ENCODE data around the gene JUNB. TPM values are rescaled to one million over a fixed set of nuclear protein-coding genes. Genes with fewer than 3 reads are reported as not detected.

JUNB gene
- total RNA-seq, 1 experiment from 2014 or later, result 194 TPM

DNA sequence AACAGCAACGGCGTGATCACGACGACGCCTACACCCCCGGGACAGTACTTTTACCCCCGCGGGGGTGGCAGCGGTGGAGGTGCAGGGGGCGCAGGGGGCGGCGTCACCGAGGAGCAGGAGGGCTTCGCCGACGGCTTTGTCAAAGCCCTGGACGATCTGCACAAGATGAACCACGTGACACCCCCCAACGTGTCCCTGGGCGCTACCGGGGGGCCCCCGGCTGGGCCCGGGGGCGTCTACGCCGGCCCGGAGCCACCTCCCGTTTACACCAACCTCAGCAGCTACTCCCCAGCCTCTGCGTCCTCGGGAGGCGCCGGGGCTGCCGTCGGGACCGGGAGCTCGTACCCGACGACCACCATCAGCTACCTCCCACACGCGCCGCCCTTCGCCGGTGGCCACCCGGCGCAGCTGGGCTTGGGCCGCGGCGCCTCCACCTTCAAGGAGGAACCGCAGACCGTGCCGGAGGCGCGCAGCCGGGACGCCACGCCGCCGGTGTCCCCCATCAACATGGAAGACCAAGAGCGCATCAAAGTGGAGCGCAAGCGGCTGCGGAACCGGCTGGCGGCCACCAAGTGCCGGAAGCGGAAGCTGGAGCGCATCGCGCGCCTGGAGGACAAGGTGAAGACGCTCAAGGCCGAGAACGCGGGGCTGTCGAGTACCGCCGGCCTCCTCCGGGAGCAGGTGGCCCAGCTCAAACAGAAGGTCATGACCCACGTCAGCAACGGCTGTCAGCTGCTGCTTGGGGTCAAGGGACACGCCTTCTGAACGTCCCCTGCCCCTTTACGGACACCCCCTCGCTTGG lies 966 bp downstream of the JUNB start:
- POLR2A ChIA-PET, result interaction anchor here (0.6 to 6.7 kb wide), 18 partner anchors 8 to 127 kb away, joined by 3 to 172 read pairs (median 5); partner anchors contain the start of genes DHPS, HOOK2, PRDX2 and RNASEH2A
- TF ChIP-seq TCF7L2 (IDR thresholded peaks at IDR 0.05; ENCODE audit: borderline replicate concordance, extremely low read depth, insufficient read depth, insufficient read length) (peak; percentile 85), JUND (IDR thresholded peaks at IDR 0.05) (no peak), EZH2 (IDR thresholded peaks at IDR 0.05) (no peak), POLR2A (IDR thresholded peaks at IDR 0.05; ENCODE audit: borderline replicate concordance, extremely low read depth, insufficient read depth, insufficient read length) (peak; percentile 3), YY1 (IDR thresholded peaks at IDR 0.05; ENCODE audit: extremely low read depth, insufficient replicate concordance, low read depth, low read length) (peak; percentile 5), EZH2phosphoT487 (IDR thresholded peaks at IDR 0.05; ENCODE audit: borderline replicate concordance) (no peak), ZNF274 (IDR thresholded peaks at IDR 0.05; ENCODE audit: low read depth, low read length) (no peak), ELF1 (IDR thresholded peaks at IDR 0.05; ENCODE audit: borderline replicate concordance, low read depth) (no peak), RAD21 (IDR thresholded peaks at IDR 0.05; ENCODE audit: low read depth) (no peak), CEBPB (IDR thresholded peaks at IDR 0.05; ENCODE audit: low read depth) (no peak), SIN3A (IDR thresholded peaks at IDR 0.05; ENCODE audit: low read depth) (no peak), ZFX (IDR thresholded peaks at IDR 0.05) (peak; percentile 9; the same call in 1 of the 2 replicates), CBX3 (IDR thresholded peaks at IDR 0.05; ENCODE audit: low read depth) (no peak), EGR1 (IDR thresholded peaks at IDR 0.05; ENCODE audit: low read depth) (no peak), FOSL1 (IDR thresholded peaks at IDR 0.05; ENCODE audit: low read depth) (no peak), POLR2AphosphoS5 (IDR thresholded peaks at IDR 0.05; ENCODE audit: low read depth, low read length) (peak; percentile 59; the same call in 1 of the 2 replicates), SP1 (IDR thresholded peaks at IDR 0.05; ENCODE audit: low read depth) (no peak)
- TF ChIP-seq, protein P1, sequence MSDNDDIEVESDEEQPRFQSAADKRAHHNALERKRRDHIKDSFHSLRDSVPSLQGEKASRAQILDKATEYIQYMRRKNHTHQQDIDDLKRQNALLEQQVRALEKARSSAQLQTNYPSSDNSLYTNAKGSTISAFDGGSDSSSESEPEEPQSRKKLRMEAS (IDR thresholded peaks at IDR 0.05), result no peak
- TF ChIP-seq, protein P2, sequence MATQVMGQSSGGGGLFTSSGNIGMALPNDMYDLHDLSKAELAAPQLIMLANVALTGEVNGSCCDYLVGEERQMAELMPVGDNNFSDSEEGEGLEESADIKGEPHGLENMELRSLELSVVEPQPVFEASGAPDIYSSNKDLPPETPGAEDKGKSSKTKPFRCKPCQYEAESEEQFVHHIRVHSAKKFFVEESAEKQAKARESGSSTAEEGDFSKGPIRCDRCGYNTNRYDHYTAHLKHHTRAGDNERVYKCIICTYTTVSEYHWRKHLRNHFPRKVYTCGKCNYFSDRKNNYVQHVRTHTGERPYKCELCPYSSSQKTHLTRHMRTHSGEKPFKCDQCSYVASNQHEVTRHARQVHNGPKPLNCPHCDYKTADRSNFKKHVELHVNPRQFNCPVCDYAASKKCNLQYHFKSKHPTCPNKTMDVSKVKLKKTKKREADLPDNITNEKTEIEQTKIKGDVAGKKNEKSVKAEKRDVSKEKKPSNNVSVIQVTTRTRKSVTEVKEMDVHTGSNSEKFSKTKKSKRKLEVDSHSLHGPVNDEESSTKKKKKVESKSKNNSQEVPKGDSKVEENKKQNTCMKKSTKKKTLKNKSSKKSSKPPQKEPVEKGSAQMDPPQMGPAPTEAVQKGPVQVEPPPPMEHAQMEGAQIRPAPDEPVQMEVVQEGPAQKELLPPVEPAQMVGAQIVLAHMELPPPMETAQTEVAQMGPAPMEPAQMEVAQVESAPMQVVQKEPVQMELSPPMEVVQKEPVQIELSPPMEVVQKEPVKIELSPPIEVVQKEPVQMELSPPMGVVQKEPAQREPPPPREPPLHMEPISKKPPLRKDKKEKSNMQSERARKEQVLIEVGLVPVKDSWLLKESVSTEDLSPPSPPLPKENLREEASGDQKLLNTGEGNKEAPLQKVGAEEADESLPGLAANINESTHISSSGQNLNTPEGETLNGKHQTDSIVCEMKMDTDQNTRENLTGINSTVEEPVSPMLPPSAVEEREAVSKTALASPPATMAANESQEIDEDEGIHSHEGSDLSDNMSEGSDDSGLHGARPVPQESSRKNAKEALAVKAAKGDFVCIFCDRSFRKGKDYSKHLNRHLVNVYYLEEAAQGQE (IDR thresholded peaks at IDR 0.05; ENCODE audit: low read depth), result no peak
- TF ChIP-seq, protein P3, sequence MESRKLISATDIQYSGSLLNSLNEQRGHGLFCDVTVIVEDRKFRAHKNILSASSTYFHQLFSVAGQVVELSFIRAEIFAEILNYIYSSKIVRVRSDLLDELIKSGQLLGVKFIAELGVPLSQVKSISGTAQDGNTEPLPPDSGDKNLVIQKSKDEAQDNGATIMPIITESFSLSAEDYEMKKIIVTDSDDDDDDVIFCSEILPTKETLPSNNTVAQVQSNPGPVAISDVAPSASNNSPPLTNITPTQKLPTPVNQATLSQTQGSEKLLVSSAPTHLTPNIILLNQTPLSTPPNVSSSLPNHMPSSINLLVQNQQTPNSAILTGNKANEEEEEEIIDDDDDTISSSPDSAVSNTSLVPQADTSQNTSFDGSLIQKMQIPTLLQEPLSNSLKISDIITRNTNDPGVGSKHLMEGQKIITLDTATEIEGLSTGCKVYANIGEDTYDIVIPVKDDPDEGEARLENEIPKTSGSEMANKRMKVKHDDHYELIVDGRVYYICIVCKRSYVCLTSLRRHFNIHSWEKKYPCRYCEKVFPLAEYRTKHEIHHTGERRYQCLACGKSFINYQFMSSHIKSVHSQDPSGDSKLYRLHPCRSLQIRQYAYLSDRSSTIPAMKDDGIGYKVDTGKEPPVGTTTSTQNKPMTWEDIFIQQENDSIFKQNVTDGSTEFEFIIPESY (IDR thresholded peaks at IDR 0.05; ENCODE audit: extremely low read depth, insufficient replicate concordance, low read length), result no peak

More for the DNA sequence above, 966 bp downstream of the JUNB start:
- intact Hi-C loops (cut with micrococcal nuclease), result loop anchor here (2.0 kb wide), 1 partner anchor 13 kb away; no protein-coding TSS in a partner anchor
- H3K4me2 ChIP-seq (ENCODE audit: low read length), result peak overlapping the region; percentile 99
- CTCF ChIA-PET, result interaction anchor here (1.6 to 7.4 kb wide), 4 partner anchors 16 to 35 kb away, joined by 6 to 88 read pairs (median 28); partner anchors contain the start of gene HOOK2
- no peak for ATAC-seq
- TSS peak; percentile 78 for BruUV-seq (replicated peaks)
- peak overlapping the region; percentile 77 to 84 for H3K4me3 ChIP-seq (replicated peaks in 1 of 2; ENCODE audit: low read depth in 1 of 2, low read length in 2 of 2)
- H3K9me2 ChIP-seq (ENCODE audit: insufficient read depth), result no peaks in the 10 kb centered on the region
- peaks cover 53 to 89% of the 10 kb centered on the region in 2 experiments for H3K4me1 ChIP-seq (ENCODE audit: control insufficient read depth in 1 of 2, insufficient read depth in 2 of 2, low read length in 2 of 2)
- H3K27ac ChIP-seq (ENCODE audit: low read depth, low read length), result peak overlapping the region; percentile 96
- no peaks in the 10 kb centered on the region for H3K36me3 ChIP-seq (ENCODE audit: control insufficient read depth in 1 of 2, insufficient read depth in 2 of 2, low read length in 2 of 2)
- RAD21 ChIA-PET (ENCODE audit: low non-redundant PET in 1 of 2, low total read pairs in 2 of 2, uncharacterized antibody in 2 of 2, unreplicated experiment in 2 of 2), result interaction anchor here (1.1 to 1.4 kb wide), 5 partner anchors 14 to 26 kb away, joined by 3 to 8 read pairs (median 5); partner anchors contain the start of gene HOOK2 (in 1 of the 2)
- no peak for DNase-seq (ENCODE audit: low read depth, low spot score)
- no peaks in the 10 kb centered on the region for H3K27me3 ChIP-seq (ENCODE audit: insufficient read depth, low read length)
- H3K79me2 ChIP-seq (ENCODE audit: insufficient read depth, low read length), result peaks cover 19% of the 10 kb centered on the region
- H4K20me1 ChIP-seq (ENCODE audit: insufficient read depth), result no peaks in the 10 kb centered on the region
- H2AFZ ChIP-seq (ENCODE audit: low read depth, low read length, poor library complexity, severe bottlenecking), result no peak overlapping the region
- H3K9me3 ChIP-seq (ENCODE audit: control insufficient read depth in 1 of 2, insufficient read depth in 1 of 2, low read depth in 1 of 2, low read length in 2 of 2), result no peaks in the 10 kb centered on the region
- H3K9ac ChIP-seq (ENCODE audit: low read length), result peak overlapping the region; percentile 93
